Loucy (cell line): Measurements from ENCODE around the gene MYO7B.

Experiments
- H2AFZ ChIP-seq: fragments of 200-600 bp; sonication (generic); 2 replicates; pipeline ENCODE4 v1.6.0; 2016; ENCODE audit warnings: antibody characterized with exemption, mild to moderate bottlenecking, low read length, moderate library complexity
- H3F3A ChIP-seq: fragments of 200-600 bp; 2 replicates; pipeline ENCODE4 v1.6.0; 2016; ENCODE audit warnings: antibody characterized with exemption, low read depth, mild to moderate bottlenecking
- H3K27me3 ChIP-seq: fragments of 200-600 bp; sonication (generic); 2 replicates; pipeline ENCODE4 v1.6.1; 2014; ENCODE audit warnings: low read length, mild to moderate bottlenecking; ENCODE audit not compliant: insufficient read depth, poor library complexity, severe bottlenecking
- H3K36me3 ChIP-seq: fragments of 200-600 bp; sonication (generic); 2 replicates; pipeline ENCODE4 v1.6.1; 2016; ENCODE audit warnings: low read length; ENCODE audit not compliant: insufficient read depth
- H3K4me1 ChIP-seq: fragments of 200-600 bp; sonication (generic); 2 replicates; pipeline ENCODE4 v1.5.1; 2014; ENCODE audit warnings: low read length, mild to moderate bottlenecking; ENCODE audit not compliant: insufficient read depth, poor library complexity, severe bottlenecking
- H3K4me2 ChIP-seq: fragments of 200-600 bp; sonication (generic); 2 replicates; pipeline ENCODE4 v1.6.0; 2014; ENCODE audit warnings: antibody characterized with exemption, low read length, low read depth, mild to moderate bottlenecking; ENCODE audit not compliant: poor library complexity, severe bottlenecking
- H3K4me3 ChIP-seq: fragments of 200-600 bp; sonication (generic); 2 replicates; pipeline ENCODE4 v1.5.1; 2014; ENCODE audit warnings: low read length, mild to moderate bottlenecking, mixed read lengths; ENCODE audit not compliant: poor library complexity, severe bottlenecking
- H3K79me2 ChIP-seq: fragments of 200-600 bp; sonication (generic); 2 replicates; pipeline ENCODE4 v1.6.1; 2014; ENCODE audit warnings: low read length; ENCODE audit not compliant: insufficient read depth
- H3K9ac ChIP-seq: fragments of 200-600 bp; sonication (generic); 2 replicates; pipeline ENCODE4 v1.6.0; 2014; ENCODE audit warnings: mild to moderate bottlenecking, low read depth, low read length, moderate library complexity; ENCODE audit not compliant: poor library complexity, severe bottlenecking
- H3K9me2 ChIP-seq: fragments of 200-600 bp; sonication (generic); replicated peaks from 2 replicates; pipeline ENCODE4 v1.6.1; 2016; ENCODE audit warnings: low read depth, low read length, mixed read lengths
- H3K9me3 ChIP-seq: fragments of 200-600 bp; sonication (generic); 2 replicates; pipeline ENCODE4 v1.6.1; 2014; ENCODE audit warnings: mild to moderate bottlenecking, antibody characterized with exemption, low read length, low read depth; ENCODE audit not compliant: insufficient read depth
- H4K20me1 ChIP-seq: fragments of 200-600 bp; sonication (generic); 2 replicates; pipeline ENCODE4 v1.6.0; 2014; ENCODE audit warnings: antibody characterized with exemption, low read length, mild to moderate bottlenecking; ENCODE audit not compliant: insufficient read depth, poor library complexity, severe bottlenecking
- EZH2phosphoT487 ChIP-seq: fragments of 200-600 bp; IDR thresholded peaks from 2 replicates; pipeline ENCODE4 v1.6.1; 2018; ENCODE audit warnings: antibody characterized with exemption, mild to moderate bottlenecking, moderate library complexity, borderline replicate concordance
- TF ChIP-seq, protein P1 (sequence below): fragments of 200-600 bp; sonication (generic); conservative IDR thresholded peaks from 2 replicates; pipeline ENCODE4 v1.5.1; 2014; ENCODE audit warnings: mild to moderate bottlenecking, antibody characterized with exemption, low read length

MYO7B gene

GRCh38 chr2:127621981-127622431 is 86.5 kb downstream of the MYO7B start:
- Histone ChIP-seq H3K4me1 (peaks cover 49% of the 10 kb centered on the region), H3K27me3 (no peaks in the 10 kb centered on the region), H3K4me3 (no peak overlapping the region), H3K9me3 (no peaks in the 10 kb centered on the region), H3K4me2 (no peak overlapping the region), H3K9ac (no peak overlapping the region), H3K79me2 (no peaks in the 10 kb centered on the region), H3F3A (peaks cover 3% of the 10 kb centered on the region), H2AFZ (no peak overlapping the region), H4K20me1 (no peaks in the 10 kb centered on the region), H3K9me2 (no peaks in the 10 kb centered on the region), H3K36me3 (no peaks in the 10 kb centered on the region)
- TF ChIP-seq, protein P1, sequence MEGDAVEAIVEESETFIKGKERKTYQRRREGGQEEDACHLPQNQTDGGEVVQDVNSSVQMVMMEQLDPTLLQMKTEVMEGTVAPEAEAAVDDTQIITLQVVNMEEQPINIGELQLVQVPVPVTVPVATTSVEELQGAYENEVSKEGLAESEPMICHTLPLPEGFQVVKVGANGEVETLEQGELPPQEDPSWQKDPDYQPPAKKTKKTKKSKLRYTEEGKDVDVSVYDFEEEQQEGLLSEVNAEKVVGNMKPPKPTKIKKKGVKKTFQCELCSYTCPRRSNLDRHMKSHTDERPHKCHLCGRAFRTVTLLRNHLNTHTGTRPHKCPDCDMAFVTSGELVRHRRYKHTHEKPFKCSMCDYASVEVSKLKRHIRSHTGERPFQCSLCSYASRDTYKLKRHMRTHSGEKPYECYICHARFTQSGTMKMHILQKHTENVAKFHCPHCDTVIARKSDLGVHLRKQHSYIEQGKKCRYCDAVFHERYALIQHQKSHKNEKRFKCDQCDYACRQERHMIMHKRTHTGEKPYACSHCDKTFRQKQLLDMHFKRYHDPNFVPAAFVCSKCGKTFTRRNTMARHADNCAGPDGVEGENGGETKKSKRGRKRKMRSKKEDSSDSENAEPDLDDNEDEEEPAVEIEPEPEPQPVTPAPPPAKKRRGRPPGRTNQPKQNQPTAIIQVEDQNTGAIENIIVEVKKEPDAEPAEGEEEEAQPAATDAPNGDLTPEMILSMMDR: no peak
- TF ChIP-seq EZH2phosphoT487: no peak

- Histone ChIP-seq H3K4me1 (peaks cover 43% of the 10 kb centered on the region), H3K79me2 (no peaks in the 10 kb centered on the region), H2AFZ (no peak overlapping the region), H3K4me3 (no peak overlapping the region), H3K9ac (no peak overlapping the region), H3F3A (no peaks in the 10 kb centered on the region), H3K36me3 (no peaks in the 10 kb centered on the region), H3K9me2 (no peaks in the 10 kb centered on the region), H3K9me3 (no peaks in the 10 kb centered on the region), H4K20me1 (no peaks in the 10 kb centered on the region), H3K27me3 (no peaks in the 10 kb centered on the region), H3K4me2 (no peak overlapping the region)
- no peak for TF ChIP-seq EZH2phosphoT487
- TF ChIP-seq, protein P1: no peak
These were observed 87.3 kb downstream of the MYO7B start for GRCh38 chr2:127622561-127623387.

DNA sequence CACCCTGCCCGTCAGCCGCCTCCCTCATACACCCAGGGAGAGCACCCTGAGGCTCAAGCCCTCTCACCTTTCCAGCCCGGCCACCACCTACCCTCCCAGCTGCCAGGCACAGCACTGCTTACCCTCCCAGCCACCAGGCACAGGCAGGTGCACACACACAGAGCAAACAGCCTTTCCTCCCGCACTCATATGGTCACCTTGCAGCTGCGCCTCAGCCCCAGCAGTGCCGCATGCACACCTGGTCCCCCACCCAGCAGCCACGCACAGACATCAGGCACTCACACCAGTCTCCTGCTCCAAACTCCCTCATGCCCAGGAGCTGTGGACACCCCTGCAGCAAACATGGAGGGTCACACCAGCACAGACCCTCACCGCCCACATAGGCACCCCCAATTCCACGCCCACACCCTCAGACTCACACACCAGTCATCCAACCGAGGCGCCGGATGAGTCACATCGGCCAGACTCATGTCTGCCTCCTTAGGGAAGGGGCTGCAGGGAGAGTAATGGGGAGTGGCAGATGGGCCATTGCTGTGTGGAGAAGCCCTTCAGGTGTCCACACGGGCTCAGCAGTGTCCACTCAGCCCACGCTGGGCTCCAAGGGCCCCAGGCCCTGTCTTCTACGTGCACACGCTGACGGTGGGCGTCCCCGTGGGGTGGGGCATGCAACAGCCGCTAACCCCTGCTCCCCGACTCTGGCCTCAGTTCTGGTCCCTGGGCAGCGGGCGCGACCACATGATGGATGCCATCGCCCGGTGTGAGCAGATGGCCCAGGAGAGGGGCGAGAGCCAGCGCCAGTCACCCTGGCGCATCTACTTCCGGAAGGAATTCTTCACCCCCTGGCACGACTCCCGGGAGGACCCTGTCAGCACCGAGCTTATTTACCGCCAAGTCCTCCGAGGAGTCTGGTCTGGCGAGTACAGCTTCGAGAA is 88.2 kb downstream of the MYO7B start:
- no peaks in the 10 kb centered on the region for H3K36me3 ChIP-seq
- H2AFZ ChIP-seq: no peak overlapping the region
- H3K27me3 ChIP-seq: no peaks in the 10 kb centered on the region
- H4K20me1 ChIP-seq: no peaks in the 10 kb centered on the region
- no peaks in the 10 kb centered on the region for H3K79me2 ChIP-seq
- no peak overlapping the region for H3K9ac ChIP-seq
- TF ChIP-seq, protein P1: no peak
- no peaks in the 10 kb centered on the region for H3K9me3 ChIP-seq
- no peaks in the 10 kb centered on the region for H3F3A ChIP-seq
- no peaks in the 10 kb centered on the region for H3K9me2 ChIP-seq
- H3K4me2 ChIP-seq: no peak overlapping the region
- H3K4me1 ChIP-seq: peaks cover 34% of the 10 kb centered on the region
- H3K4me3 ChIP-seq: no peak overlapping the region
